K562 (cell line): ENCODE results near the gene POLR1B. TPM values are rescaled to one million over a fixed set of nuclear protein-coding genes. Genes with fewer than 3 reads are reported as not detected.

ENCODE experiments used
- ARHGAP35 ChIP-seq: fragments of 450-650 bp; IDR thresholded peaks from 2 replicates; pipeline ENCODE4 v1.6.1; 2018; ENCODE audit not compliant: partially characterized antibody
- CTBP1 ChIP-seq: fragments of 450-650 bp; IDR thresholded peaks from 2 replicates; pipeline ENCODE4 v1.6.1; 2016; ENCODE audit warnings: borderline replicate concordance
- CXXC5 ChIP-seq: fragments of 250-450 bp; sonication (Bioruptor Pico); IDR thresholded peaks from 2 replicates; pipeline ENCODE4 v1.8.0; 2022; ENCODE audit warnings: inconsistent platforms, mild to moderate bottlenecking, moderate library complexity
- E2F6 ChIP-seq, 2 experiments: IDR thresholded peaks; 2 replicates each; pipeline ENCODE4 v1.6.1; 2011; ENCODE audit warnings: borderline replicate concordance in 1 of 2, control low read depth in 1 of 2, low read depth in 1 of 2, low read length in 1 of 2, mild to moderate bottlenecking in 1 of 2, mixed read lengths in 1 of 2, moderate library complexity in 1 of 2; ENCODE audit not compliant: insufficient read depth in 1 of 2, insufficient read length in 1 of 2, poor library complexity in 1 of 2, severe bottlenecking in 1 of 2; ENCODE audit errors: extremely low read depth in 1 of 2
- GTF2A2 ChIP-seq: IDR thresholded peaks from 2 replicates; pipeline ENCODE4 v1.6.1; 2016; ENCODE audit warnings: mild to moderate bottlenecking, missing genetic modification characterization, missing compliant biosample characterization
- HNRNPUL1 ChIP-seq: fragments of 200-400 bp; formaldehyde crosslinking; IDR thresholded peaks from 2 replicates; pipeline ENCODE4 v1.6.1; 2017; ENCODE audit warnings: low read length
- HSF4 ChIP-seq: fragments of 250-450 bp; sonication (Bioruptor Pico); IDR thresholded peaks from 2 replicates; pipeline ENCODE4 v2.1.2; 2022; ENCODE audit warnings: mild to moderate bottlenecking, moderate library complexity, borderline replicate concordance
- JUND ChIP-seq, 2 experiments: IDR thresholded peaks; 2 replicates in 1 of 2; 3 replicates in 1 of 2; pipeline ENCODE4 v1.6.1; 2011; ENCODE audit warnings: borderline replicate concordance in 2 of 2, low read depth in 2 of 2, low read length in 2 of 2, improper control_type of control experiment in 1 of 2, missing biosample characterization in 1 of 2, missing genetic modification characterization in 1 of 2, missing genetic modification reagents in 1 of 2
- L3MBTL2 ChIP-seq: fragments of 450-650 bp; IDR thresholded peaks from 2 replicates; pipeline ENCODE4 v1.6.1; 2016; ENCODE audit warnings: mild to moderate bottlenecking, moderate library complexity
- NCOA4 ChIP-seq: fragments of 450-650 bp; IDR thresholded peaks from 2 replicates; pipeline ENCODE4 v1.6.1; 2018; ENCODE audit warnings: mild to moderate bottlenecking; ENCODE audit not compliant: partially characterized antibody
- SMAD3 ChIP-seq: fragments of 450-650 bp; formaldehyde crosslinking; conservative IDR thresholded peaks from 2 replicates; pipeline ENCODE4 v1.4.0; 2020; ENCODE audit warnings: mild to moderate bottlenecking
- SMARCE1 ChIP-seq: fragments of 450-650 bp; IDR thresholded peaks from 2 replicates; pipeline ENCODE4 v1.7.1; 2016; ENCODE audit warnings: mild to moderate bottlenecking
- SRSF7 ChIP-seq: fragments of 200-400 bp; formaldehyde crosslinking; optimal IDR thresholded peaks from 2 replicates; pipeline ENCODE3; 2017; ENCODE audit warnings: mild to moderate bottlenecking, low read depth, low read length
- TAF7 ChIP-seq: fragments of 450-650 bp; IDR thresholded peaks from 2 replicates; pipeline ENCODE4 v1.6.1; 2016; ENCODE audit warnings: missing genetic modification characterization, missing compliant biosample characterization
- TCFL5 ChIP-seq: fragments of 250-450 bp; sonication (Bioruptor Pico); conservative IDR thresholded peaks from 2 replicates; pipeline ENCODE4 v1.6.1; 2021; ENCODE audit warnings: mild to moderate bottlenecking, moderate library complexity, matching md5 sums
- ZBTB7A ChIP-seq: IDR thresholded peaks from 2 replicates; pipeline ENCODE4 v1.6.1; 2011; ENCODE audit warnings: low read depth, mild to moderate bottlenecking, low read length, moderate library complexity, borderline replicate concordance; ENCODE audit not compliant: control insufficient read depth
- ZNF121 ChIP-seq: sonication (generic); formaldehyde crosslinking; conservative IDR thresholded peaks from 2 replicates; pipeline ENCODE4 v1.8.0; 2022; ENCODE audit warnings: missing genetic modification reagents
- ZNF3 ChIP-seq: fragments of 250-450 bp; sonication (Bioruptor Pico); IDR thresholded peaks from 2 replicates; pipeline ENCODE4 v1.5.0; 2021; ENCODE audit warnings: mild to moderate bottlenecking, moderate library complexity
- ZNF311 ChIP-seq: fragments of 250-450 bp; sonication (Bioruptor Pico); IDR thresholded peaks from 2 replicates; pipeline ENCODE4 v1.4.0; 2020; ENCODE audit warnings: mild to moderate bottlenecking, moderate library complexity
- ZNF551 ChIP-seq: fragments of 250-450 bp; sonication (Bioruptor Pico); IDR thresholded peaks from 2 replicates; pipeline ENCODE4 v1.5.0; 2021; ENCODE audit warnings: mild to moderate bottlenecking, moderate library complexity
- ZNF586 ChIP-seq: fragments of 450-650 bp; formaldehyde crosslinking; conservative IDR thresholded peaks from 2 replicates; pipeline ENCODE4 v1.4.0; 2020; ENCODE audit warnings: mild to moderate bottlenecking, moderate library complexity
- ZNF644 ChIP-seq: fragments of 200-800 bp; sonication (Bioruptor generic); IDR thresholded peaks from 2 replicates; pipeline ENCODE4 v1.6.1; 2016; ENCODE audit warnings: low read depth, missing genetic modification characterization, missing compliant biosample characterization
- ZNF695 ChIP-seq: fragments of 450-650 bp; formaldehyde crosslinking; IDR thresholded peaks from 2 replicates; pipeline ENCODE4 v1.4.0; 2020; ENCODE audit warnings: mild to moderate bottlenecking, moderate library complexity
- polyA plus RNA-seq, 8 experiments: library from polyadenylated mRNA; depleted of rRNA in 4 of 8; stranded (reverse) in 5 of 8; unstranded in 3 of 8; fragments of >200 nt; fragmentation: Nextera tagmentation in 2 of 8; fragmentation: Illumina TruSeq in 1 of 8; extraction: Ambion mirVana in 2 of 8; extraction: Trizol in 1 of 8; gene quantifications; 2 replicates each; pipeline versions ENCODE4 v1.2.1 to v1.2.3, GENCODE V29; 2011 to 2014; ENCODE audit warnings: inconsistent platforms in 1 of 8, missing spikeins in 1 of 8
- total RNA-seq, 7 experiments: library from RNA; depleted of rRNA in 6 of 7; stranded (reverse); fragments of >200 nt in 6 of 7; fragmentation: Illumina TruSeq in 2 of 7; extraction: Trizol in 2 of 7; gene quantifications; 2 replicates each; pipeline versions ENCODE4 v1.2.1 to v1.2.3, GENCODE V29; 2011 to 2021; ENCODE audit warnings: low replicate concordance in 1 of 7
- TF ChIP-seq, protein P1 (sequence below): sonication (generic); formaldehyde crosslinking; IDR thresholded peaks from 2 replicates; pipeline ENCODE4 v1.8.1; 2023; ENCODE audit warnings: mild to moderate bottlenecking, missing genetic modification reagents, moderate library complexity
- TF ChIP-seq, protein P2 (sequence below): sonication (generic); formaldehyde crosslinking; IDR thresholded peaks from 2 replicates; pipeline ENCODE4 v1.8.0; 2022; ENCODE audit warnings: mild to moderate bottlenecking, low read depth, missing genetic modification reagents

POLR1B gene
- total and polyA plus RNA-seq, 9 of the 15 experiments (the other 6 are each of a cell fraction or from before 2014, with no cell fraction given), result 19.8 to 55.1 (median 40.2) TPM

DNA sequence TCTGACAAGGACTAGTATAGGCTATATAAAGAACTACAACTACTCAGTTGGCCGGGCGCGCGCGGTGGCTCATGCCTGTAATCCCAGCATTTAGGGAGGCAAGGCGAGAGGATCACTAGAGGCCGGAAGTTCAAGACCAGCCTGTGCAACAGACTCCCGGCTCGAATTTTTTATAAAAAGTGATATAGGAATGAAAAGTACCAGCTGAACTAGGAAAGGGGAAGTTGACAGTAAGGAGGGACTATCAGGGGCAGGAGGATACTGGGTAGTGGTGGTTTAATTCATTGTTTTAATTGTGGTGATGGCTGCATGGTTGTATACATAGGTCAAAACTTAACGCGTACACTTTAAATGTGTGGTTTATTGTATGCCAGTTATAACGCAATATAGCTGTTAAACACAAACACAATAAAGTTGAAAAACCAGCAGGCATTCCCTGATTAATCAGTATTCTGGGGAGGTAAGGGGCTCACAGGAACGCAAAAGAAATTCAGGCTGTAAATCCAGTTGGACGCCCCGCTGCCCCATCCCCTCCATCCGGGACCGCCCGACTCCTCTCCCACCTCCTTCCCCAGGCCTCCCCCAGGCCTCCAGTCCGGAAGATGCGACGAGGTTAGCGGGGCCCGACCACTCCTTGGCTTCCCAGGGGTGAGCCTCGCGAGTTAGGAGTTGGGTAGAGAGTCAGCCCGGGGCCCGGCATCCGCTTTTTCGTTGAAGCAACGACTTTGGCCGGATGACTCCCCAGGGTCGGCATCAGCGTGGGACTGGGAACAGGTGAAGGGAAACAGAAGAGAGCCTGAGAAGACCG is 746 bp upstream of the POLR1B start (continued):
- TF ChIP-seq ZNF551 (CRISPR knock-in tag) (0 out of 2 replicates have a peak, but pooled peaks have one; percentile 56), NCOA4 (no peak), ARHGAP35 (no peak), SMARCE1 (peak; percentile 42; the same call in 1 of the 2 replicates), ZNF644 (peak; percentile 34; the same call in 1 of the 2 replicates), JUND (IDR thresholded peaks at IDR 0.05; ENCODE audit: borderline replicate concordance, low read depth, low read length) (peak; percentile 84), JUND (tag; IDR thresholded peaks at IDR 0.05; ENCODE audit: borderline replicate concordance, low read depth, low read length) (no peak; the same call in 2 of the 3 replicates), HNRNPUL1 (no peak), GTF2A2 (tag) (no peak), ZNF586 (CRISPR knock-in tag) (no peak), SMAD3 (CRISPR knock-in tag) (no peak), ZNF3 (CRISPR knock-in tag) (no peak), ZNF311 (CRISPR knock-in tag) (no peak), ZNF121 (CRISPR knock-in tag) (no peak), TCFL5 (CRISPR knock-in tag) (no peak), E2F6 (IDR thresholded peaks at IDR 0.05; ENCODE audit: borderline replicate concordance in 1 of 2, extremely low read depth in 1 of 2, insufficient read depth in 1 of 2, insufficient read length in 1 of 2, low read depth in 1 of 2, low read length in 1 of 2, poor library complexity in 1 of 2, severe bottlenecking in 1 of 2) (no peak), HSF4 (CRISPR knock-in tag) (no peak), TAF7 (peak; percentile 6; the same call in 1 of the 2 replicates), CXXC5 (CRISPR knock-in tag) (peak; percentile 86), L3MBTL2 (no peak), SRSF7 (no peak), ZNF695 (CRISPR knock-in tag) (no peak), CTBP1 (no peak), ZBTB7A (peak; percentile 57; the same call in 1 of the 2 replicates)
- TF ChIP-seq, protein P1, sequence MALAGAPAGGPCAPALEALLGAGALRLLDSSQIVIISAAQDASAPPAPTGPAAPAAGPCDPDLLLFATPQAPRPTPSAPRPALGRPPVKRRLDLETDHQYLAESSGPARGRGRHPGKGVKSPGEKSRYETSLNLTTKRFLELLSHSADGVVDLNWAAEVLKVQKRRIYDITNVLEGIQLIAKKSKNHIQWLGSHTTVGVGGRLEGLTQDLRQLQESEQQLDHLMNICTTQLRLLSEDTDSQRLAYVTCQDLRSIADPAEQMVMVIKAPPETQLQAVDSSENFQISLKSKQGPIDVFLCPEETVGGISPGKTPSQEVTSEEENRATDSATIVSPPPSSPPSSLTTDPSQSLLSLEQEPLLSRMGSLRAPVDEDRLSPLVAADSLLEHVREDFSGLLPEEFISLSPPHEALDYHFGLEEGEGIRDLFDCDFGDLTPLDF (CRISPR knock-in tag), result no peak
- TF ChIP-seq, protein P2, sequence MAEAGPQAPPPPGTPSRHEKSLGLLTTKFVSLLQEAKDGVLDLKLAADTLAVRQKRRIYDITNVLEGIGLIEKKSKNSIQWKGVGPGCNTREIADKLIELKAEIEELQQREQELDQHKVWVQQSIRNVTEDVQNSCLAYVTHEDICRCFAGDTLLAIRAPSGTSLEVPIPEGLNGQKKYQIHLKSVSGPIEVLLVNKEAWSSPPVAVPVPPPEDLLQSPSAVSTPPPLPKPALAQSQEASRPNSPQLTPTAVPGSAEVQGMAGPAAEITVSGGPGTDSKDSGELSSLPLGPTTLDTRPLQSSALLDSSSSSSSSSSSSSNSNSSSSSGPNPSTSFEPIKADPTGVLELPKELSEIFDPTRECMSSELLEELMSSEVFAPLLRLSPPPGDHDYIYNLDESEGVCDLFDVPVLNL (CRISPR knock-in tag), result no peak
